ENCODE data around the gene ECT2.
"Not testable (repeated sequence)": the region's sequence is repeated elsewhere in the genome, so short reads cannot be mapped to it uniquely, and the experiment has no call there.

Gene ECT2, protein sequence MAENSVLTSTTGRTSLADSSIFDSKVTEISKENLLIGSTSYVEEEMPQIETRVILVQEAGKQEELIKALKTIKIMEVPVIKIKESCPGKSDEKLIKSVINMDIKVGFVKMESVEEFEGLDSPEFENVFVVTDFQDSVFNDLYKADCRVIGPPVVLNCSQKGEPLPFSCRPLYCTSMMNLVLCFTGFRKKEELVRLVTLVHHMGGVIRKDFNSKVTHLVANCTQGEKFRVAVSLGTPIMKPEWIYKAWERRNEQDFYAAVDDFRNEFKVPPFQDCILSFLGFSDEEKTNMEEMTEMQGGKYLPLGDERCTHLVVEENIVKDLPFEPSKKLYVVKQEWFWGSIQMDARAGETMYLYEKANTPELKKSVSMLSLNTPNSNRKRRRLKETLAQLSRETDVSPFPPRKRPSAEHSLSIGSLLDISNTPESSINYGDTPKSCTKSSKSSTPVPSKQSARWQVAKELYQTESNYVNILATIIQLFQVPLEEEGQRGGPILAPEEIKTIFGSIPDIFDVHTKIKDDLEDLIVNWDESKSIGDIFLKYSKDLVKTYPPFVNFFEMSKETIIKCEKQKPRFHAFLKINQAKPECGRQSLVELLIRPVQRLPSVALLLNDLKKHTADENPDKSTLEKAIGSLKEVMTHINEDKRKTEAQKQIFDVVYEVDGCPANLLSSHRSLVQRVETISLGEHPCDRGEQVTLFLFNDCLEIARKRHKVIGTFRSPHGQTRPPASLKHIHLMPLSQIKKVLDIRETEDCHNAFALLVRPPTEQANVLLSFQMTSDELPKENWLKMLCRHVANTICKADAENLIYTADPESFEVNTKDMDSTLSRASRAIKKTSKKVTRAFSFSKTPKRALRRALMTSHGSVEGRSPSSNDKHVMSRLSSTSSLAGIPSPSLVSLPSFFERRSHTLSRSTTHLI

DNA sequence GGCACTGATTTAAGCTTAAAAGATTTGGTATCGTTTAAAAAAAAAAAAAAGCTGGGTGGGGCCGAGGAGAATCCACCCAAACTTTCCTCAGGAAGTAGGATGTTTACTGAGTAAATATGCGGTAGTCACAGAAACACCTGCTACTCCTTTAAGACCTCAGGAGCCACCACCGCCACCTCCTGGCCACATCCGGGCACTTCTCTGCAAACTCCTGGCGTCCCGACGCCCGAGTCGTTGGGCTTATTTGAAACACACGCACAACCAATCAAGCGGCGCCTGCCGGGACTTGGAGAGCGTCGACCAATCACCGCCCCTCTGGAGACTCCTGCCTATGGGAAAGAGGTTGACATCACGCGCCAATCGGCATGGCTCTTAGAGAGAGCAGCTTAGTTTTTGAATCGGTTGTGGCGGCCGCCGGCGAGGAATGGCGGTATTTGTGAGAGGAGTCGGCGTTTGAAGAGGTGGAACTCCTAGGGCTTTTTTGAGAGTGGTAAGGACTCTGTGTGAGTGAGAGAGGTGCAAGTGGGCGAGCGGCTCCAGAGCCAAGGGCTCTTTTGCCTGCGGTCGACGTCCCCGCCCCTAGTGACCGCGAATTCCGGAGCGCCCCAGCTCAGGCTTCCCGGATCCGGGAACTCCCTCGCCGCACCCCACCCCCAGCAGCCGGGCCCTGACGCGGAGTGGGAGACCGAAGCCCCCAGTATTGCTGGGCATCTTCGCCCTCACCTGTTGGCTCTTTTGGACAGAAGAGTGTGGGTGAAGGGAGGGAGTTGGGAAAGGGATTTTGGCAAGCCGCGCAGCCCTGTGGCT is at the start of gene ECT2:
Gene ECT2 (plus strand): TSS at position 359 of the 807 bp plus-strand sequence. CDS start 3,805 bp downstream, outside the sequence.
- peak; percentile 96 for DNase-seq (ENCODE audit: low read depth)

DNA sequence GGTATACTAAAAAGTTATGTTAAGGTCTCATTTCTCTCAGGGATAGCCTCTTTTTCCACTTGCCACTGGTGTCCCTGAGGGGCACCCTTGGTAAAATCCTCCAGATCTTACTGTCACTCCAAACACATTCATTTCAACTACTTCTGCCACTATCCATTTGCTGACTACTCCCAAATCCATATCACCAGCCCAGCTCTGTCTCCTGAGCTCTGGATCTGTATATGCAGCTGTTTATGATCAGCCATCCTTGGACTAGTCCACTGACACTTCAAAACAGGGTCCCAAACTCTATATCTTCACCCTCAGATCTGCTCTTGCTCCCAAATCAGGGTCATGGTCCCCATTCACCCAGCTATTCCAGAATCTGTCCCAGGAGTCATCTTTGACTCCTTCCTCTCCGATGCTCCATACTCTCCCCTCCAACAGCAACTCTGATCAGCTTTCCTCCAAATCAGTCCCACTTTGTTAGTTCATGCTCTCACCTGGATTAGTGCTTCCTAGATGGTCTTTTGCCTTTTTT is 49.5 kb upstream of the ECT2 start:
- no peak for DNase-seq (ENCODE audit: low read depth)

GRCh38 chr3:172701751-172702150 is 48.8 kb upstream of the ECT2 start:
- no peak for DNase-seq (ENCODE audit: low read depth)

DNA sequence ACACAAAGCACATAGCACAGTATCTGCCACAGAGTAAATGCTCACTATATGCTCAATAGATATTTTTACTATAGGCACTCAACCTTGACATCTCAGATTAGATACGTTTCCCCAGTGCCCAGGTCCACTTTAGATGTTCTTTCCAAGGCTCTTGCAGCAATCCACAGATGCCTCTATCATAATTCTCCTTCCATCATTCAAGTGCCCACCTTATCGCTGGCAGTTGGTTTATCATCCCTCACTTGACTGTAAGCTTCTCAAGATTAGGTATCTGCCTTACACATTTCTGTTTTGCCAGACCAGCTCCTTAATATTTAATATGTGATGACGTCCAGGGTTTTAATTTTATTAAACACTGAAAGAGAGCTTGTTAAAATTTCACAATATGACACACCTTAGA is 48.3 kb upstream of the ECT2 start:
- no peak for DNase-seq (ENCODE audit: low read depth)

- DNase-seq (ENCODE audit: low read depth) = not testable (repeated sequence)
Measured at GRCh38 chr3:172702731-172703130, 47.8 kb upstream of the ECT2 start.

GRCh38 chr3:172704001-172704400 is 46.5 kb upstream of the ECT2 start:
- DNase-seq (ENCODE audit: low read depth) = no peak

GRCh38 chr3:172705170-172705569 is 45.4 kb upstream of the ECT2 start:
- no peak for DNase-seq (ENCODE audit: low read depth)

GRCh38 chr3:172707030-172707429 is 43.5 kb upstream of the ECT2 start:
- DNase-seq (ENCODE audit: low read depth) = no peak

GRCh38 chr3:172707967-172708366 is 42.6 kb upstream of the ECT2 start:
- no peak for DNase-seq (ENCODE audit: low read depth)

DNA sequence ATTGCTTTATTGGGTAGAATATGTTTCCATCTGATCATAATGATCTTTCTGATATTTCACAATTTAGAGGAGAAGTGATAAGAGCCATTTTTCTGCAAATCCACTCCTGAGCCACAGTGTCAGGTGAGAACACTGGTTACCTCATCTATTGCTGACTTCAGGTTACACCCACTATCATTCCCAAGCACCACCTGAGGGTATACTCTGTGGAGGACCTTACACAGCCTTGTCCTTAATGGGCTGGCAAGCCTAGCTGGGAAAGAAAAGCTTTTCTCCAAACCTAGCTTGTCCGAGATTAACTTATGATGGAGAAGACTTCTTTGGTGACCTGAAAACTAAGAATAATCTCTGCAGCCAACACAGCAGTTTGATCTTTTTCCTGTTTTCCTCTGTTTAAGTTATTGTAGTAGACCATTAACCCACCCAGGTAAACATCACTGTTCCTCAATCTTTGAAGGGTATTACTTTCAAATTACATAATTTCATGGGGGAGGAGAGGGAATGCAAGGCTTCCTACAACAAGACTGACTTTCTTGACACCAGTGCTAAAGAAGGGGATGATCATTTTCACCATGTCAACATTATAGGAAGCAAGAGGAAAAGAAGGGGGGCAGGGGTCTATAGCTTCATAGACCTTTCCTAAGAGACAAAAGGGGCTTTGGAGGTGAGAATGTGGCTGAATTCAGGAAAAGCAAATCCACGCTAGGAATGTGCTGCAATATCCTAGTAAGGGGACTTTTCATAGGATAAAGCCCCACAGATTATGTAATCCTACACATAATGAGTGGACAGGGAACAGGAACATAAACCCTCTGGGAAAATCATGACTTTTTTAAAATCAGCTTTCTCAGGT is 41.4 kb upstream of the ECT2 start:
- DNase-seq (ENCODE audit: low read depth) = no peak

GRCh38 chr3:172709774-172710663 is 40.5 kb upstream of the ECT2 start:
- no peak for DNase-seq (ENCODE audit: low read depth)

DNA sequence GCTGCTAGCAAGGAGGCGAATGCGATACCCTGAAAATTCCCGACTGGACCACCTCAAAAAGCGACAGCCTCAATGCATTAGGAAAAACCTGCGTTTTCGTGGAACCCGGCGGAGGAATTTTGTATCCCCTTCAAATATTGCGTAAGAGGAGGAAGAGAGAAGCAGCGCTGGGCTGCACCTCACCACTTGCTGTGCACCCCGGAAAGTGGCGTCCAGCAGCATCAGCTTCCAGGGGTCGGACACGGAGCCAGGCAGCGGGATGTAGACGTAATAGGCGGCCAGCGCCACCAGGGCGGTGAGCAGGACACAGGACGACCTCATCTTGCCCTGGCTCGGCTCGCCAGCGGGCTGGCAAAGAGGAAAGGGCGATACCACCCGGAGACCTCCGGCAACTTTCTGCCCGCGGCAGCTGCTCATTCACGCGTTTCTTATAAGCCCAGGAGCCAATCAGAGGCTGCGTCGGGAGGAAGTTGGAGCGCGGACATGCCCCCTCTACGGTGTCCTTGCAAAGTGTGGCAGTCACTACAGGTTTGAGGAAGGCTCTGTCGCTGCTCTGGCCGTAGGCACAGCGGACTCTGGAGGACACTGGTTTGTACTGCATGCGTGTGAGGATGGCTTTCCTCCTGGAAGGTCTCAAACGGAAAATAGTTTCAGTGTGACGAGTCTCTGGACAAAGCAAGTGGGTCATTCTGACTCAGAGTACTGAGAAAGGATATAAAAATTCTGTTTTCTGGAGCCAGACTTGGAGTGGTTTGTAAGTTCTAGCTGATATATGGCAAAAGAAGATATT is 39.7 kb upstream of the ECT2 start, which contains the start of gene NCEH1:
Gene NCEH1 (minus strand): TSS at position 404 of the 790 bp plus-strand sequence. CDS start 83 bp downstream, at position 321.
- peak; percentile 42 for DNase-seq (ENCODE audit: low read depth)

- no peak for DNase-seq (ENCODE audit: low read depth)
Measured at GRCh38 chr3:172711454-172711795, 39.1 kb upstream of the ECT2 start.

DNA sequence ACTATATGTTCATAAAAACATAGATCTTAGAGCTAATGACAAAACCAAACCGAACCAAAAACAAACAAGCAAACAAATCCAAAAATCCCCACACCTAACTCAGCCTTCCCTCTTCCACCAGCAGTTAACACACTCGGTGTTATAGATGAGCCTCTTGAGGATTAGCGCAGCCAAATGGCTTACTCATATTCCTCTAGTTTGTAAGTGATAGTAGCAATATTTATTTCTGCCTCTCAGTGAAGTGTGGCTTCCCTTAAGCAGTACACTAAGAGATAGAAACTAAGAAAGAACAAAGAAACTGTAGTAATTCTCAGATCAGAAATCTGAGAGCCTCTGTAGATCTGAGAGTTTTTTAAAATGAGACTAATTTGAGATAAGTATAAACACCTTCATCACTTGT is 37.2 kb upstream of the ECT2 start:
- DNase-seq (ENCODE audit: low read depth) = no peak

GRCh38 chr3:172716476-172716875 is 34.0 kb upstream of the ECT2 start:
- no peak for DNase-seq (ENCODE audit: low read depth)

DNA sequence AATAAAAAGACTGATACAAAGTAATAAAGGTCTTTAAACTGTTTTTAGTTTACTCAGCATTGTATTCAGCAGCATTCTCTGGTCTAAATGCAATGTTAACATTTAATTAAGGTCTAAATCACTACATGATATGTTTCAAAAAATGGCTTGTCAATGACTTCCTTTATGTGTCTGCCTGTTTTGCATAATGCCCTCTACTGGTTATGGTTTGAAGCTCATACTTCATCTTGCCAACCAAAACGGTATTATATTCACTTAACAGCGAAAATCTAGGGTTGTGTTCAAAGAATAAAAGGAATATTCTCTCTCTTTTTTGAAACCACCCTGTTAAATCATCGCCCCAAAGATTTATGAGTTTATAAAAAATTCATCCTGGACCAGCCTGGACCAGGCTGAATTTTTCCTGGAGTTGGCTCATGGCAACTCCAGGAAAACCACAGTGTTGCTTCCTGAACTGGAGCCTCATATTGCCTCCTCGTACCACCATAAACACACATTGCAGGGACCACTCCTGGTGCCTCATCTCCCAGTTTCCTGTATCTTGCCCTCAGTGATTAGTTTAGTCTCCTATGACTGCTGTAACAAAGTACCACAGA is 32.9 kb upstream of the ECT2 start:
- DNase-seq (ENCODE audit: low read depth) = no peak

DNA sequence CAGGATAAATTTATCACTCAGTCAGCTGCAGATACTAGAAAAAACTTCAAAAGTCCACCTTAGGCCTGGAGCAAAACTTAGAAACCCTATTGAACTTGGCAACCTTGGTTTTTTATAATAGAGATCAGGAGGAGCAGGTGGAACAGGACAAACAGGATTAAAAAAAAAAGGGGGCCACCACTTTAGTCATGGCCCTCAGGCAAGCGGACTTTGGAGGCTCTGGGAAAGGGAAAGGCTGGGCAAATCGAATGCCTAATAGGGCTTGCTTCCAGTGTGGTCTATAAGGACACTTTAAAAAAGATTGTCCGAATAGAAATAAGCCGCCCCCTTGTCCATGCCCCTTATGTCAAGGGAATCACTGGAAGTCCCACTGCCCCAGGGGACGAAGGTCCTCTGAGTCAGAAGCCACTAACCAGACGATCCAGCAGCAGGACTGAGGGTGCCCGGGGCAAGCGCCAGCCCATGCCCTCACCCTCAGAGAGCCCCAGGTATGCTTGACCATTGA is 27.9 kb upstream of the ECT2 start:
- DNase-seq (ENCODE audit: low read depth) = not testable (repeated sequence)

GRCh38 chr3:172726380-172726779 is 24.1 kb upstream of the ECT2 start:
- DNase-seq (ENCODE audit: low read depth) = no peak

All from activated T-helper 9 cell treated with anti-CD3 and anti-CD28 coated beads, Interleukin-2, amount 50 U/mL, for 16 hours (primary cell).